ENCODE results near the gene COL4A4.

Gene COL4A4

GRCh38 chr2:226973816-226974215, 190.2 kb downstream of the COL4A4 start:
- Histone ChIP-seq H3K27me3 (ENCODE audit: control insufficient read depth in 2 of 2, insufficient read depth in 2 of 2, low read length in 2 of 2) (no peaks in the 10 kb centered on the region), H3K27ac (ENCODE audit: low read depth in 2 of 2, low read length in 2 of 2) (no peak overlapping the region), H3K4me1 (ENCODE audit: control insufficient read depth in 2 of 2, insufficient read depth in 2 of 2, low read length in 2 of 2) (no peaks in the 10 kb centered on the region)

DNA sequence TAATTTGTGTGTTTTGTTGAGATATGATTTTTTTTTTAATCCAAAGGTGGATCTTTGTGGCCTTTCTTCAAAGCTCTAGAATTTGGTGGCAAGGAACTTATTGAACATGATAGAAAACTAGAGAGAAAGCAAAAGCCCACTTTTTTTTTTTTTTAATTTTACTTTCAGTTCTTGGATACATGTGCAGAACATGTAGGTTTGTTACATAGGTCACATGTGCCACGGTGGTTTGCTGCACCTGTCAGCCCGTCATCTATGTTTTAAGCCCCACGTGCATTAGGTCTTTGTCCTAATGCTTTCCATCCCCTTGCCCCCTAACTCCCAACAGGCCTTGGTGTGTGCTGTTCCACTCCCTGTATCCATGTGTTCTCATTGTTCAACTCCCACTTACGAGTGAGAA, 192.2 kb downstream of the COL4A4 start:
- no peak overlapping the region for H3K27ac ChIP-seq (ENCODE audit: low read depth in 2 of 2, low read length in 2 of 2)
- H3K36me3 ChIP-seq (ENCODE audit: control insufficient read depth in 2 of 2, insufficient read depth in 2 of 2, low read length in 2 of 2): no peaks in the 10 kb centered on the region
- no peak overlapping the region for H3K9ac ChIP-seq (ENCODE audit: low read depth in 1 of 2, low read length in 2 of 2)
- no peak overlapping the region for H3K4me3 ChIP-seq (ENCODE audit: low read length in 2 of 2)
- H3K4me1 ChIP-seq (ENCODE audit: control insufficient read depth in 2 of 2, insufficient read depth in 2 of 2, low read length in 2 of 2): no peaks in the 10 kb centered on the region
- H3K9me3 ChIP-seq (ENCODE audit: control insufficient read depth in 2 of 2, low read length in 2 of 2): no peaks in the 10 kb centered on the region
- no peaks in the 10 kb centered on the region for H3K27me3 ChIP-seq (ENCODE audit: control insufficient read depth in 2 of 2, insufficient read depth in 2 of 2, low read length in 2 of 2)

More at GRCh38 chr2:226973816-226974215, 190.2 kb downstream of the COL4A4 start:
- Histone ChIP-seq H3K9me3 (ENCODE audit: control insufficient read depth in 2 of 2, low read length in 2 of 2) (no peaks in the 10 kb centered on the region), H3K36me3 (ENCODE audit: control insufficient read depth in 2 of 2, insufficient read depth in 2 of 2, low read length in 2 of 2) (no peaks in the 10 kb centered on the region), H3K4me3 (ENCODE audit: low read length in 2 of 2) (no peak overlapping the region), H3K9ac (ENCODE audit: low read depth in 1 of 2, low read length in 2 of 2) (no peak overlapping the region)

GRCh38 chr2:226971084-226971483, 192.9 kb downstream of the COL4A4 start:
- H3K36me3 ChIP-seq (ENCODE audit: control insufficient read depth in 2 of 2, insufficient read depth in 2 of 2, low read length in 2 of 2): no peaks in the 10 kb centered on the region
- H3K4me1 ChIP-seq (ENCODE audit: control insufficient read depth in 2 of 2, insufficient read depth in 2 of 2, low read length in 2 of 2): no peaks in the 10 kb centered on the region
- H3K27ac ChIP-seq (ENCODE audit: low read depth in 2 of 2, low read length in 2 of 2): no peak overlapping the region
- no peak overlapping the region for H3K4me3 ChIP-seq (ENCODE audit: low read length in 2 of 2)
- H3K9ac ChIP-seq (ENCODE audit: low read depth in 1 of 2, low read length in 2 of 2): no peak overlapping the region
- no peaks in the 10 kb centered on the region for H3K9me3 ChIP-seq (ENCODE audit: control insufficient read depth in 2 of 2, low read length in 2 of 2)
- H3K27me3 ChIP-seq (ENCODE audit: control insufficient read depth in 2 of 2, insufficient read depth in 2 of 2, low read length in 2 of 2): no peaks in the 10 kb centered on the region

GRCh38 chr2:226970362-226970761, 193.6 kb downstream of the COL4A4 start:
- no peaks in the 10 kb centered on the region for H3K27me3 ChIP-seq (ENCODE audit: control insufficient read depth in 2 of 2, insufficient read depth in 2 of 2, low read length in 2 of 2)
- no peaks in the 10 kb centered on the region for H3K9me3 ChIP-seq (ENCODE audit: control insufficient read depth in 2 of 2, low read length in 2 of 2)
- no peak overlapping the region for H3K27ac ChIP-seq (ENCODE audit: low read depth in 2 of 2, low read length in 2 of 2)
- no peak overlapping the region for H3K9ac ChIP-seq (ENCODE audit: low read depth in 1 of 2, low read length in 2 of 2)
- H3K36me3 ChIP-seq (ENCODE audit: control insufficient read depth in 2 of 2, insufficient read depth in 2 of 2, low read length in 2 of 2): no peaks in the 10 kb centered on the region
- no peaks in the 10 kb centered on the region for H3K4me1 ChIP-seq (ENCODE audit: control insufficient read depth in 2 of 2, insufficient read depth in 2 of 2, low read length in 2 of 2)
- H3K4me3 ChIP-seq (ENCODE audit: low read length in 2 of 2): no peak overlapping the region

DNA sequence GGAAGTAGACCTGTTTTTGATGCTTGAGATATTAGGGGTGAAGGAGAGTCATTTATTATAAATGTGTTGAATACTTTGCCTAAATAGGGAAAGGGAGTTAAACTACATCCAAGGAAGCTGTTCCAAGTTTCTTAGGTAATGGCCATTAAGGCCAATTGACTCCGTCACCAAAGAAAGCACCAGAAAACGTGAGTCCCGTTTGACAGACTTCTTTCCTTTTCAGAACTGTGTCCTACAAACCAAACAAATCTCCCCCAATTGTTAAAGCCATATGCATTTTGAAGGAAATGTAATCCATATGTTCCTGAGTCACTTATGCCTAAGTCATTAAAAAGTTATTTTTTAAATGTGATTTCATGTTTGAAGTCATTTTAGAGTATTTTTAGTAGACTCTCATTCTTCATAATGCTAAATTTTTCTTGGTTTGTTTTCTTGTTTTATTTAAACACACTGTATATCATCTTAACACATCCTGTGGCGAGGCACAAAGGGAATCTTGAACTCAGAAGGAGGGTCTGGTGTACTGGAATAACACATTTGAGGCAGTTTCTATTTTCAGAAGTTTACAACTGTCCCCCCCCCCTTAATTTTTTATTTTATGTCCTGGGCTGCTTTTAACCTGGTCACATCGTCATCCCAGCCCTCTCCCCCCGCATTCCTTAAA, 194.5 kb downstream of the COL4A4 start:
- H3K27me3 ChIP-seq (ENCODE audit: control insufficient read depth in 2 of 2, insufficient read depth in 2 of 2, low read length in 2 of 2): no peaks in the 10 kb centered on the region
- no peaks in the 10 kb centered on the region for H3K36me3 ChIP-seq (ENCODE audit: control insufficient read depth in 2 of 2, insufficient read depth in 2 of 2, low read length in 2 of 2)
- no peak overlapping the region for H3K4me3 ChIP-seq (ENCODE audit: low read length in 2 of 2)
- peak overlapping the region in 1 of 2 donors; percentile 10 for H3K27ac ChIP-seq (ENCODE audit: low read depth in 2 of 2, low read length in 2 of 2)
- no peaks in the 10 kb centered on the region for H3K9me3 ChIP-seq (ENCODE audit: control insufficient read depth in 2 of 2, low read length in 2 of 2)
- H3K4me1 ChIP-seq (ENCODE audit: control insufficient read depth in 2 of 2, insufficient read depth in 2 of 2, low read length in 2 of 2): no peaks in the 10 kb centered on the region
- H3K9ac ChIP-seq (ENCODE audit: low read depth in 1 of 2, low read length in 2 of 2): no peak overlapping the region

DNA sequence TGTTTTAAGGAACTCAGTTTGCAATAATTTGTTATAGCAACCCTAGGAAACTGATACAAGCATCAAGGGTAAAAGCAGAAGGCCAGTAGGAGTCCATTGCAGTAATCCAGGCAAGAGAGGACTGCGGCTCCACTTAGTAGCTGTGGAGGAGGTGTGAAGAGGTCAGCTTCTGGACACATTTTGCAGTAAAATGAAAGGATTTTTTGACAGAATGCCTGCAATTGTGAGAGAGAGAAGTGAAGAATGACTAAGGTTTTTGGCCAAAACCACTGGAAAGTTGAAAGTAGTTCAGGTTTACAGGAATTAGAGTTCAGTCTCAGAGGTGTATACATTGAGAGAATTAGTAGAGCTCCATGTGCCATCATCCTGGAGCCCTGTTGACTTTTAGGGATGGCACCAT, 198.6 kb downstream of the COL4A4 start:
- Histone ChIP-seq H3K9me3 (ENCODE audit: control insufficient read depth in 2 of 2, low read length in 2 of 2) (no peaks in the 10 kb centered on the region), H3K4me1 (ENCODE audit: control insufficient read depth in 2 of 2, insufficient read depth in 2 of 2, low read length in 2 of 2) (no peaks in the 10 kb centered on the region), H3K27me3 (ENCODE audit: control insufficient read depth in 2 of 2, insufficient read depth in 2 of 2, low read length in 2 of 2) (no peaks in the 10 kb centered on the region)

GRCh38 chr2:226963528-226963927, 200.5 kb downstream of the COL4A4 start:
- Histone ChIP-seq H3K9me3 (ENCODE audit: control insufficient read depth in 2 of 2, low read length in 2 of 2) (no peaks in the 10 kb centered on the region), H3K4me1 (ENCODE audit: control insufficient read depth in 2 of 2, insufficient read depth in 2 of 2, low read length in 2 of 2) (no peaks in the 10 kb centered on the region), H3K4me3 (ENCODE audit: low read length in 2 of 2) (no peak overlapping the region), H3K27ac (ENCODE audit: low read depth in 2 of 2, low read length in 2 of 2) (no peak overlapping the region), H3K27me3 (ENCODE audit: control insufficient read depth in 2 of 2, insufficient read depth in 2 of 2, low read length in 2 of 2) (no peaks in the 10 kb centered on the region), H3K36me3 (ENCODE audit: control insufficient read depth in 2 of 2, insufficient read depth in 2 of 2, low read length in 2 of 2) (no peaks in the 10 kb centered on the region), H3K9ac (ENCODE audit: low read depth in 1 of 2, low read length in 2 of 2) (no peak overlapping the region)

More for the DNA sequence above, 198.6 kb downstream of the COL4A4 start:
- no peak overlapping the region for H3K27ac ChIP-seq (ENCODE audit: low read depth in 2 of 2, low read length in 2 of 2)
- no peak overlapping the region for H3K9ac ChIP-seq (ENCODE audit: low read depth in 1 of 2, low read length in 2 of 2)
- H3K36me3 ChIP-seq (ENCODE audit: control insufficient read depth in 2 of 2, insufficient read depth in 2 of 2, low read length in 2 of 2): no peaks in the 10 kb centered on the region
- no peak overlapping the region for H3K4me3 ChIP-seq (ENCODE audit: low read length in 2 of 2)

GRCh38 chr2:226962176-226962773, 201.7 kb downstream of the COL4A4 start:
- Histone ChIP-seq H3K36me3 (ENCODE audit: control insufficient read depth in 2 of 2, insufficient read depth in 2 of 2, low read length in 2 of 2) (no peaks in the 10 kb centered on the region), H3K4me1 (ENCODE audit: control insufficient read depth in 2 of 2, insufficient read depth in 2 of 2, low read length in 2 of 2) (no peaks in the 10 kb centered on the region), H3K9me3 (ENCODE audit: control insufficient read depth in 2 of 2, low read length in 2 of 2) (no peaks in the 10 kb centered on the region), H3K27me3 (ENCODE audit: control insufficient read depth in 2 of 2, insufficient read depth in 2 of 2, low read length in 2 of 2) (no peaks in the 10 kb centered on the region), H3K27ac (ENCODE audit: low read depth in 2 of 2, low read length in 2 of 2) (no peak overlapping the region), H3K9ac (ENCODE audit: low read depth in 1 of 2, low read length in 2 of 2) (no peak overlapping the region), H3K4me3 (ENCODE audit: low read length in 2 of 2) (no peak overlapping the region)

DNA sequence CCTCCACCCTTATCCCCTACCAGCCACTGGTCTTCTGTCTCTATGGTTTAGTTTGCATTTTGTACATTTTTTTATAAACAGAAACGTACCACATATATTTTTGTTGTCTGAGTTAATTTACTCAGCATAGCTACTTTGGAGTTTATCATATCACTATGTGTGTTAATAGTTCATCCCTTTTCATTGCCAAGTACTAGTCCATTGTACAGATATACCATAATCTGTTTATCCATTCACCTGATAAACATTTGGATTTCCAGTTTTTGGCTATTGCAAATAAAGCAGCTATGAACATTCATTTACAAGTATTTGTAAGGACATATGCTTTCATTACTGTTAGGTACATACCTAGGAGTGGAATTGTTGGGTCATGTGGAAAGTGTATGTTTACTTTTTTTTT, 204.6 kb downstream of the COL4A4 start:
- Histone ChIP-seq H3K36me3 (ENCODE audit: control insufficient read depth in 2 of 2, insufficient read depth in 2 of 2, low read length in 2 of 2) (no peaks in the 10 kb centered on the region), H3K9ac (ENCODE audit: low read depth in 1 of 2, low read length in 2 of 2) (no peak overlapping the region), H3K4me1 (ENCODE audit: control insufficient read depth in 2 of 2, insufficient read depth in 2 of 2, low read length in 2 of 2) (no peaks in the 10 kb centered on the region), H3K9me3 (ENCODE audit: control insufficient read depth in 2 of 2, low read length in 2 of 2) (no peaks in the 10 kb centered on the region), H3K4me3 (ENCODE audit: low read length in 2 of 2) (no peak overlapping the region), H3K27ac (ENCODE audit: low read depth in 2 of 2, low read length in 2 of 2) (no peak overlapping the region), H3K27me3 (ENCODE audit: control insufficient read depth in 2 of 2, insufficient read depth in 2 of 2, low read length in 2 of 2) (no peaks in the 10 kb centered on the region)

DNA sequence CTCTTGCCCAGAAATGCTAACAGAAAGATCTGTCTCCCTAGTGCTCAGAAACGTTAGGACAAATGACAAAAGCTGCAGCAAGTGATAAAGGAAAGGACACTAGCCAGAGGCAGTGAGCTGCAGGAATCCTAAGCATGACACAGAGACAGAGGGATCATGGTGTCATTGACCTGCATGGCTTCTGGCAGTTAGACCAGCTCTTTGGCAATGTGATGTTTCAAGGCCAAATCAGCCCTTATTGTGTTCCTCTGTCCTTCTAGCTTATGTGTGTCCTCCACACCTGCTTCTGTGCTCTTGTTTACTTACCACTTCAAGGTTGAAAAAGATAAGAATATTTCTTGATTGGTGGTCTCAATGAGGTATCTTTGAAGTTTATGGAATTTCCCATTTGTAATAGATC, 207.3 kb downstream of the COL4A4 start:
- H3K9ac ChIP-seq (ENCODE audit: low read depth in 1 of 2, low read length in 2 of 2): no peak overlapping the region
- no peak overlapping the region for H3K4me3 ChIP-seq (ENCODE audit: low read length in 2 of 2)
- no peaks in the 10 kb centered on the region for H3K9me3 ChIP-seq (ENCODE audit: control insufficient read depth in 2 of 2, low read length in 2 of 2)
- H3K27ac ChIP-seq (ENCODE audit: low read depth in 2 of 2, low read length in 2 of 2): no peak overlapping the region
- H3K27me3 ChIP-seq (ENCODE audit: control insufficient read depth in 2 of 2, insufficient read depth in 2 of 2, low read length in 2 of 2): no peaks in the 10 kb centered on the region
- no peaks in the 10 kb centered on the region for H3K4me1 ChIP-seq (ENCODE audit: control insufficient read depth in 2 of 2, insufficient read depth in 2 of 2, low read length in 2 of 2)
- no peaks in the 10 kb centered on the region for H3K36me3 ChIP-seq (ENCODE audit: control insufficient read depth in 2 of 2, insufficient read depth in 2 of 2, low read length in 2 of 2)
